Upper lobe of left lung (tissue), 4 donors: ENCODE measurements around the gene PIGL.

Experiments used
- CTCF ChIP-seq, 6 experiments: fragments of 450-650 bp in 4 of 6; fragments of 200-600 bp in 2 of 6; sonication (generic) in 2 of 6; IDR thresholded peaks; one replicate each; pipeline ENCODE4 v1.5.1; 2016 to 2019; ENCODE audit warnings: antibody characterized with exemption in 6 of 6
- EP300 ChIP-seq, 4 donors: sonication (generic); formaldehyde crosslinking; IDR thresholded peaks; one replicate each; pipeline ENCODE4 v1.5.1; 2017; ENCODE audit warnings: antibody characterized with exemption in 4 of 4, control low read depth in 2 of 4
- POLR2AphosphoS5 ChIP-seq, 2 donors: sonication (generic); formaldehyde crosslinking; IDR thresholded peaks; one replicate each; pipeline ENCODE4 v1.5.1; 2017; ENCODE audit warnings: antibody characterized with exemption in 2 of 2

DNA sequence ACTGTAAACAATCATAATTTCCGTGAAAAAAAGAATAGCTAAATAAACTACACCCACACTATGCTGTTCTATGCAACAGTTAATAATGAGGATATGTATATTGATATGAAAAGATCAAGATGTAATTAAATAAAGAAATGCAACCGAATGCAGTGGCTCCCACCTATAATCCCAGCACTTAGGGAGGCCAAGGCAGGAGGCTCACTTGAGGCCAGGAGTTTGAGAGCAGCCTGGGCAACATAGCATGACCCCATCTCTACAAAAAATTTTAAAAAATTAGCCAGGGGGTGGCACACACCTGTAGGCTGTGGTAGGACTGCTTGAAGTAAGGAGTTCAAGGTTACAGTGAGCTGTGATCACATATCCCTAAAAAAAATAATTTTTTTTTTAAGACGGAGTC, 121.4 kb downstream of the PIGL start:
- TF ChIP-seq POLR2AphosphoS5 (IDR thresholded peaks at IDR 0.05) (no peak), CTCF (IDR thresholded peaks at IDR 0.05) (no peak), EP300 (IDR thresholded peaks at IDR 0.05) (no peak)
